ENCODE results near the gene GCNT2. TPM values are rescaled to one million over a fixed set of nuclear protein-coding genes. Genes with fewer than 3 reads are reported as not detected.

Gene GCNT2
- 4.7 and 5.8 TPM in 2 replicates for total RNA-seq

DNA sequence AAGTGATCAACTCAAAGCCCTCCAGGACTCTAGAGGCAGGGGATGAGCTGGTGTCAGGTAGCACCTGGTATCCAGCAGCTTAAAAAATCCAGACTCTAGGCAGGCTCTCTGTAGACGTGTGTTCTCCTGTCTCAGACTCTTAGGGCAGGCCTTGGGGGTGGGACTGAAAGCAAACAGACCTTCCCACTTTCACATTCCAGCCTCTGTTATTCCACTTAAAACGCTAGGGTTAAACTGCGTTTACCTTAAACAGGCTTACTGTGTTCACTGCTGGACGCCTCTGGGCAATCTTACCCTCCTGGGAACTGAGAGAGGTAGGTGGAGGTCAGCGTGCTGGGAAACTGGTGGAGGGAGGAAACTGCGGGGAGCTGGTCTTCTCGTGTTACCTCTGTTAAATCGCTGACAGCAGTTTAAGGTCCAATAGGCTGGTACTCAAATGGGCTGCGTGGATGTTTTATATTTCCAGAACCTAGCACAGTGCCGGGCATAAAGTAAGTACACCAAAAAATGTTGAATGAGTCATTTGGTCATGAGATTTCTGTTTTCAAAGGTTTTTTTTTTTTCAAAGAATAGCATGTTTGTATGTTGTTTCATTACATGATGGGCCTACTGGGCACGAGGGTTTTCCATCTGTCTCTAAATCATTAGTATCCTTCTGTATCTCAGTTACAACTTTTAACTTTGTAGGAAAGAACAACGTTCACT, at the start of gene GCNT2:
GCNT2 (plus strand) TSS at position 248 of the 705 bp plus-strand sequence. CDS start 7,561 bp downstream, outside the sequence.

Other genes with a start within 250 kb of the GCNT2 start
- gene TFAP2A, start 106.3 kb upstream of the GCNT2 start, total RNA-seq = 24.4 and 24.8 TPM in 2 replicates
- gene C6orf52, start 173.3 kb downstream of the GCNT2 start, total RNA-seq = 1.2 and 4.6 TPM in 2 replicates
- gene PAK1IP1, start 173.6 kb downstream of the GCNT2 start, total RNA-seq = 19.0 and 20.2 TPM in 2 replicates
- 124 and 147 TPM in 2 replicates for gene TMEM14C, start 201.7 kb downstream of the GCNT2 start, total RNA-seq
- 69.0 and 77.3 TPM in 2 replicates for gene TMEM14B, start 226.5 kb downstream of the GCNT2 start, total RNA-seq